ENCODE results near the gene BCL11B.

The BCL11B gene

GRCh38 chr14:99241325-99242010, 30.5 kb downstream of the BCL11B start (continued):
- TF ChIP-seq CREB5 (CRISPR knock-in tag; IDR thresholded peaks at IDR 0.05; ENCODE audit: low read depth) (no peak), CSRNP3 (CRISPR knock-in tag; IDR thresholded peaks at IDR 0.05) (no peak)

- no peak for ATAC-seq
- TF ChIP-seq GLIS3 (CRISPR knock-in tag; IDR thresholded peaks at IDR 0.05) (no peak), PPARA (CRISPR knock-in tag; IDR thresholded peaks at IDR 0.05; ENCODE audit: borderline replicate concordance) (no peak), CREB5 (CRISPR knock-in tag; IDR thresholded peaks at IDR 0.05; ENCODE audit: low read depth) (no peak), PATZ1 (CRISPR knock-in tag; IDR thresholded peaks at IDR 0.05; ENCODE audit: borderline replicate concordance) (no peak), TCF4 (CRISPR knock-in tag; IDR thresholded peaks at IDR 0.05; ENCODE audit: borderline replicate concordance) (no peak), RARB (CRISPR knock-in tag; IDR thresholded peaks at IDR 0.05) (no peak), CSDC2 (CRISPR knock-in tag; IDR thresholded peaks at IDR 0.05) (no peak), ZNF8 (CRISPR knock-in tag; IDR thresholded peaks at IDR 0.05) (no peak)
Observed at GRCh38 chr14:99240627-99241324, 31.2 kb downstream of the BCL11B start.

- no peak for TF ChIP-seq ISL1 (CRISPR knock-in tag; IDR thresholded peaks at IDR 0.05)
- TF ChIP-seq OSR1 (CRISPR knock-in tag; IDR thresholded peaks at IDR 0.05): no peak
- no peak for TF ChIP-seq PPARA (CRISPR knock-in tag; IDR thresholded peaks at IDR 0.05; ENCODE audit: borderline replicate concordance)
- TF ChIP-seq GLIS3 (CRISPR knock-in tag; IDR thresholded peaks at IDR 0.05): no peak
- no peak for TF ChIP-seq SNAI2 (CRISPR knock-in tag; IDR thresholded peaks at IDR 0.05)
- TF ChIP-seq RARB (CRISPR knock-in tag; IDR thresholded peaks at IDR 0.05): no peak
- no peak for TF ChIP-seq POU6F1 (CRISPR knock-in tag; IDR thresholded peaks at IDR 0.05; ENCODE audit: borderline replicate concordance, low read depth)
- TF ChIP-seq ZFP30 (CRISPR knock-in tag; IDR thresholded peaks at IDR 0.05): no peak
- TF ChIP-seq ZNF8 (CRISPR knock-in tag; IDR thresholded peaks at IDR 0.05): no peak
- no peak for TF ChIP-seq BACH2 (CRISPR knock-in tag; IDR thresholded peaks at IDR 0.05; ENCODE audit: borderline replicate concordance)
- no peak for TF ChIP-seq ESRRG (CRISPR knock-in tag; IDR thresholded peaks at IDR 0.05)
- no peak for TF ChIP-seq CREB5 (CRISPR knock-in tag; IDR thresholded peaks at IDR 0.05; ENCODE audit: low read depth)
- no peak for TF ChIP-seq PATZ1 (CRISPR knock-in tag; IDR thresholded peaks at IDR 0.05; ENCODE audit: borderline replicate concordance)
- no peak for TF ChIP-seq CSDC2 (CRISPR knock-in tag; IDR thresholded peaks at IDR 0.05)
- TF ChIP-seq ARNTL (CRISPR knock-in tag; IDR thresholded peaks at IDR 0.05; ENCODE audit: borderline replicate concordance, low read depth): no peak
- no peak for ATAC-seq
Observed at GRCh38 chr14:99239661-99240092, 32.3 kb downstream of the BCL11B start.
